ENCODE measurements around the gene MAFG. TPM values are rescaled to one million over a fixed set of nuclear protein-coding genes. Genes with fewer than 3 reads are reported as not detected.

MAFG gene
- total and polyA plus RNA-seq, 2 of the 13 experiments (the other 11 are each of a cell fraction or from before 2014, with no cell fraction given): 14.5 to 20.0 TPM

DNA sequence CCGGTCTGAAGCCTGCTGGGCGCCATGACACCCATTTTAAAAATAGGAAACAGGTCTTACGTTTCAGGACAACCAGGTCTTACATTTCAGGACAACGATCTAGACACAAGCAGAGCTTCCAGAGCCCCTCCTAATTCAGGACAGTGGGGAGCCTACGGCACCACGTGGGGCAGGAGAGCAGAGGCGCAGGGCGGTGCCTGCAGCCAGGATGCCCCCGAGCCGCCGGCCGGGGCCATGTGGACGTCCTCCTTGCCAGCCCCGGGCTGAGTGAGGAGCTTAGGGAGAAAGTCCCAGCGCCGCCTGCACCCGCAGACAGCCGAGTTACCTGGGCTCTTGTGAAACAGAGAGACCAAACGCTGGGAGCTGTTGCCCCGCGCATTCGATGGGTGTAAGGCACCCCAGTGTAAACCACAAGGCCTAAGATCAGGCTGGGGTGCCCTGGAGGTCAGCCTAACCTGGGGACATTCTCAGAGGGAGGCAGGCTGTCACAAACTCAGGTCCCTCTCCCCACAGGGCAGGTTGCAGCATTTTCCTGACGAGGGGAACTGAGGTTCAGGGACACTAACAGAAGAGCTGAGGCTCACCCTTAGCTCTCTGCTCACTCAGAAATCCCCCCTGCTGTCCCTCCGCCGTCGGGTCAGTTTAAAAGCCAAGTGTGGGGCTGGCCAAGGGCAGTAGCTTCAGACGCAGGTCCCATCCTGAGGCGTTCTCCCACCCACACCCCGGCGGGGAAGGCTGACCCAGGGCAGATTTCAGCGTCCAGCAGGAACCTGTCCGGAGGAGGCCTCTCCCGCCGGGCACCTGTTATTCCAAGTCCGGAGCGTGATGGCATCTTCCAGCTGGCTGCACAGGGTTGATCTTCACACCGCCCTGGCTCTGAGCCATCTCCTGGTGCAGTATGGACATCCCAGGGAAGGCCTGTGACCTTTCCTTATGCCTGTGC is 35.2 kb upstream of the MAFG start (continued):
- TF ChIP-seq, protein P1, sequence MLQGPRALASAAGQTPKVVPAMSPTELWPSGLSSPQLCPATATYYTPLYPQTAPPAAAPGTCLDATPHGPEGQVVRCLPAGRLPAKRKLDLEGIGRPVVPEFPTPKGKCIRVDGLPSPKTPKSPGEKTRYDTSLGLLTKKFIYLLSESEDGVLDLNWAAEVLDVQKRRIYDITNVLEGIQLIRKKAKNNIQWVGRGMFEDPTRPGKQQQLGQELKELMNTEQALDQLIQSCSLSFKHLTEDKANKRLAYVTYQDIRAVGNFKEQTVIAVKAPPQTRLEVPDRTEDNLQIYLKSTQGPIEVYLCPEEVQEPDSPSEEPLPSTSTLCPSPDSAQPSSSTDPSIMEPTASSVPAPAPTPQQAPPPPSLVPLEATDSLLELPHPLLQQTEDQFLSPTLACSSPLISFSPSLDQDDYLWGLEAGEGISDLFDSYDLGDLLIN (CRISPR knock-in tag; IDR thresholded peaks at IDR 0.05; ENCODE audit: borderline replicate concordance): no peak
- no peak for TF ChIP-seq ZNF558 (CRISPR knock-in tag; IDR thresholded peaks at IDR 0.05; ENCODE audit: borderline replicate concordance)
- TF ChIP-seq, protein P2, sequence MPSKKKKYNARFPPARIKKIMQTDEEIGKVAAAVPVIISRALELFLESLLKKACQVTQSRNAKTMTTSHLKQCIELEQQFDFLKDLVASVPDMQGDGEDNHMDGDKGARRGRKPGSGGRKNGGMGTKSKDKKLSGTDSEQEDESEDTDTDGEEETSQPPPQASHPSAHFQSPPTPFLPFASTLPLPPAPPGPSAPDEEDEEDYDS (CRISPR knock-in tag; IDR thresholded peaks at IDR 0.05): 0 out of 2 replicates have a peak, but pooled peaks have one; percentile 10
- no peak for TF ChIP-seq TEAD3 (CRISPR knock-in tag; optimal IDR thresholded peaks at IDR 0.05; ENCODE audit: borderline replicate concordance)
- no peak for TF ChIP-seq ZNF644 (CRISPR knock-in tag; IDR thresholded peaks at IDR 0.05; ENCODE audit: low read depth)
- TF ChIP-seq ZNF788 (CRISPR knock-in tag; IDR thresholded peaks at IDR 0.05; ENCODE audit: borderline replicate concordance): no peak
- TF ChIP-seq, protein P3, sequence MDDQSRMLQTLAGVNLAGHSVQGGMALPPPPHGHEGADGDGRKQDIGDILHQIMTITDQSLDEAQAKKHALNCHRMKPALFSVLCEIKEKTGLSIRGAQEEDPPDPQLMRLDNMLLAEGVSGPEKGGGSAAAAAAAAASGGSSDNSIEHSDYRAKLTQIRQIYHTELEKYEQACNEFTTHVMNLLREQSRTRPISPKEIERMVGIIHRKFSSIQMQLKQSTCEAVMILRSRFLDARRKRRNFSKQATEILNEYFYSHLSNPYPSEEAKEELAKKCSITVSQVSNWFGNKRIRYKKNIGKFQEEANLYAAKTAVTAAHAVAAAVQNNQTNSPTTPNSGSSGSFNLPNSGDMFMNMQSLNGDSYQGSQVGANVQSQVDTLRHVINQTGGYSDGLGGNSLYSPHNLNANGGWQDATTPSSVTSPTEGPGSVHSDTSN (CRISPR knock-in tag; IDR thresholded peaks at IDR 0.05; ENCODE audit: borderline replicate concordance): no peak
- peak; percentile 55; the same call in 1 of the 2 replicates for TF ChIP-seq ZNF430 (CRISPR knock-in tag; IDR thresholded peaks at IDR 0.05)
- TF ChIP-seq, protein P4, sequence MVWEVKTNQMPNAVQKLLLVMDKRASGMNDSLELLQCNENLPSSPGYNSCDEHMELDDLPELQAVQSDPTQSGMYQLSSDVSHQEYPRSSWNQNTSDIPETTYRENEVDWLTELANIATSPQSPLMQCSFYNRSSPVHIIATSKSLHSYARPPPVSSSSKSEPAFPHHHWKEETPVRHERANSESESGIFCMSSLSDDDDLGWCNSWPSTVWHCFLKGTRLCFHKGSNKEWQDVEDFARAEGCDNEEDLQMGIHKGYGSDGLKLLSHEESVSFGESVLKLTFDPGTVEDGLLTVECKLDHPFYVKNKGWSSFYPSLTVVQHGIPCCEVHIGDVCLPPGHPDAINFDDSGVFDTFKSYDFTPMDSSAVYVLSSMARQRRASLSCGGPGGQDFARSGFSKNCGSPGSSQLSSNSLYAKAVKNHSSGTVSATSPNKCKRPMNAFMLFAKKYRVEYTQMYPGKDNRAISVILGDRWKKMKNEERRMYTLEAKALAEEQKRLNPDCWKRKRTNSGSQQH (CRISPR knock-in tag; IDR thresholded peaks at IDR 0.05; ENCODE audit: low read depth): 0 out of 2 replicates have a peak, but pooled peaks have one; percentile 11
- no peak for TF ChIP-seq ZNF720 (CRISPR knock-in tag; IDR thresholded peaks at IDR 0.05)
- TF ChIP-seq ZNF230 (CRISPR knock-in tag; IDR thresholded peaks at IDR 0.05): no peak; the same call in 1 of the 2 replicates
- no peak for TF ChIP-seq ZSCAN31 (CRISPR knock-in tag; IDR thresholded peaks at IDR 0.05; ENCODE audit: low read depth)
- TF ChIP-seq ZNF674 (CRISPR knock-in tag; IDR thresholded peaks at IDR 0.05; ENCODE audit: low read depth): no peak
- TF ChIP-seq, protein P5, sequence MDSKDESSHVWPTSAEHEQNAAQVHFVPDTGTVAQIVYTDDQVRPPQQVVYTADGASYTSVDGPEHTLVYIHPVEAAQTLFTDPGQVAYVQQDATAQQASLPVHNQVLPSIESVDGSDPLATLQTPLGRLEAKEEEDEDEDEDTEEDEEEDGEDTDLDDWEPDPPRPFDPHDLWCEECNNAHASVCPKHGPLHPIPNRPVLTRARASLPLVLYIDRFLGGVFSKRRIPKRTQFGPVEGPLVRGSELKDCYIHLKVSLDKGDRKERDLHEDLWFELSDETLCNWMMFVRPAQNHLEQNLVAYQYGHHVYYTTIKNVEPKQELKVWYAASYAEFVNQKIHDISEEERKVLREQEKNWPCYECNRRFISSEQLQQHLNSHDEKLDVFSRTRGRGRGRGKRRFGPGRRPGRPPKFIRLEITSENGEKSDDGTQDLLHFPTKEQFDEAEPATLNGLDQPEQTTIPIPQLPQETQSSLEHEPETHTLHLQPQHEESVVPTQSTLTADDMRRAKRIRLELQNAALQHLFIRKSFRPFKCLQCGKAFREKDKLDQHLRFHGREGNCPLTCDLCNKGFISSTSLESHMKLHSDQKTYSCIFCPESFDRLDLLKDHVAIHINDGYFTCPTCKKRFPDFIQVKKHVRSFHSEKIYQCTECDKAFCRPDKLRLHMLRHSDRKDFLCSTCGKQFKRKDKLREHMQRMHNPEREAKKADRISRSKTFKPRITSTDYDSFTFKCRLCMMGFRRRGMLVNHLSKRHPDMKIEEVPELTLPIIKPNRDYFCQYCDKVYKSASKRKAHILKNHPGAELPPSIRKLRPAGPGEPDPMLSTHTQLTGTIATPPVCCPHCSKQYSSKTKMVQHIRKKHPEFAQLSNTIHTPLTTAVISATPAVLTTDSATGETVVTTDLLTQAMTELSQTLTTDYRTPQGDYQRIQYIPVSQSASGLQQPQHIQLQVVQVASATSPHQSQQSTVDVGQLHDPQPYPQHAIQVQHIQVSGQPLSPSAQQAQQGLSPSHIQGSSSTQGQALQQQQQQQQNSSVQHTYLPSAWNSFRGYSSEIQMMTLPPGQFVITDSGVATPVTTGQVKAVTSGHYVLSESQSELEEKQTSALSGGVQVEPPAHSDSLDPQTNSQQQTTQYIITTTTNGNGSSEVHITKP (CRISPR knock-in tag; IDR thresholded peaks at IDR 0.05; ENCODE audit: low read depth): no peak
- TF ChIP-seq FOXA3 (CRISPR knock-in tag; IDR thresholded peaks at IDR 0.05): peak; percentile 4
- no peak for TF ChIP-seq ZNF850 (CRISPR knock-in tag; conservative IDR thresholded peaks at IDR 0.05)
- TF ChIP-seq, protein P6, sequence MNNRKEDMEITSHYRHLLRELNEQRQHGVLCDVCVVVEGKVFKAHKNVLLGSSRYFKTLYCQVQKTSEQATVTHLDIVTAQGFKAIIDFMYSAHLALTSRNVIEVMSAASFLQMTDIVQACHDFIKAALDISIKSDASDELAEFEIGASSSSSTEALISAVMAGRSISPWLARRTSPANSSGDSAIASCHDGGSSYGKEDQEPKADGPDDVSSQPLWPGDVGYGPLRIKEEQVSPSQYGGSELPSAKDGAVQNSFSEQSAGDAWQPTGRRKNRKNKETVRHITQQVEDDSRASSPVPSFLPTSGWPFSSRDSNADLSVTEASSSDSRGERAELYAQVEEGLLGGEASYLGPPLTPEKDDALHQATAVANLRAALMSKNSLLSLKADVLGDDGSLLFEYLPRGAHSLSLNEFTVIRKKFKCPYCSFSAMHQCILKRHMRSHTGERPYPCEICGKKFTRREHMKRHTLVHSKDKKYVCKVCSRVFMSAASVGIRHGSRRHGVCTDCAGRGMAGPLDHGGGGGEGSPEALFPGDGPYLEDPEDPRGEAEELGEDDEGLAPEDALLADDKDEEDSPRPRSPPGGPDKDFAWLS (CRISPR knock-in tag; IDR thresholded peaks at IDR 0.05; ENCODE audit: borderline replicate concordance): no peak
- 0 out of 2 replicates have a peak, but pooled peaks have one; percentile 60 for TF ChIP-seq ZNF746 (CRISPR knock-in tag; IDR thresholded peaks at IDR 0.05)

Data from HepG2 (cell line).